ENCODE data around the gene KDM6B. TPM values are rescaled to one million over a fixed set of nuclear protein-coding genes. Genes with fewer than 3 reads are reported as not detected.
A peak's percentile ranks its signal among the peaks of the same experiment; 100 is the strongest.

KDM6B gene
- total RNA-seq, 4 donors from 2014 or later: 4.8 to 14.4 (median 10.4) TPM

GRCh38 chr17:7842380-7843256 lies 8.6 kb downstream of the KDM6B start:
- H3K4me1 ChIP-seq: peaks cover 26 to 35% of the 10 kb centered on the region in 2 donors
- DNase-seq: peak; percentile 73 to 76
- H3K27ac ChIP-seq: peak overlapping the region; percentile 95 to 98 (median 97)
- peak overlapping the region; percentile 63 to 77 (median 67) for H3K4me3 ChIP-seq (replicated peaks in 1 of 3)
- WGBS, 2 donors: 0% methylated on average over 37 to 43 of the region's 47 CpGs
- H3K27me3 ChIP-seq: no peaks in the 10 kb centered on the region
- H3K9me3 ChIP-seq: no peaks in the 10 kb centered on the region
- TF ChIP-seq CTCF (IDR thresholded peaks at IDR 0.05): no peak
- peak in 1 of 2 donors; percentile 22 for TF ChIP-seq POLR2A (IDR thresholded peaks at IDR 0.05)
- H3K36me3 ChIP-seq: peaks cover 22 to 24% of the 10 kb centered on the region in 2 donors
- intact Hi-C loops (cut with DNase I): loop anchor here (10.0 kb wide), 1 partner anchor 302 kb away; no protein-coding TSS in a partner anchor

- Histone ChIP-seq H3K36me3 (peaks cover 27 to 29% of the 10 kb centered on the region in 2 donors), H3K27ac (peak overlapping the region; percentile 95 to 98 (median 97)), H3K9me3 (no peaks in the 10 kb centered on the region), H3K27me3 (no peaks in the 10 kb centered on the region), H3K4me3 (replicated peaks in 1 of 3) (peak overlapping the region; percentile 63 to 77 (median 67)), H3K4me1 (peaks cover 22 to 30% of the 10 kb centered on the region in 2 donors)
- WGBS, 2 donors: 0% methylated on average over 7 to 8 of the region's 17 CpGs
- no peak for TF ChIP-seq CTCF (IDR thresholded peaks at IDR 0.05)
- TF ChIP-seq POLR2A (IDR thresholded peaks at IDR 0.05): no peak
- no peak for DNase-seq
- intact Hi-C loops (cut with DNase I): loop anchor here (10.0 kb wide), 1 partner anchor 302 kb away; no protein-coding TSS in a partner anchor
Observed at GRCh38 chr17:7843257-7843535, 9.2 kb downstream of the KDM6B start.

GRCh38 chr17:7843536-7844291 lies 9.7 kb downstream of the KDM6B start:
- Histone ChIP-seq H3K27ac (peak overlapping the region; percentile 95 to 98 (median 97)), H3K4me1 (peaks cover 22 to 27% of the 10 kb centered on the region in 2 donors), H3K27me3 (no peaks in the 10 kb centered on the region), H3K36me3 (peaks cover 33 to 34% of the 10 kb centered on the region in 2 donors), H3K9me3 (no peaks in the 10 kb centered on the region), H3K4me3 (replicated peaks in 1 of 3) (peak overlapping the region; percentile 63 to 77 (median 67))
- no peak for TF ChIP-seq CTCF (IDR thresholded peaks at IDR 0.05)
- TF ChIP-seq POLR2A (IDR thresholded peaks at IDR 0.05): peak in 1 of 2 donors; percentile 64
- peak; percentile 88 to 90 for DNase-seq
- intact Hi-C loops (cut with DNase I): loop anchor here (10.0 kb wide), 1 partner anchor 301 kb away; no protein-coding TSS in a partner anchor
- WGBS, 2 donors: 0 to 1% methylated on average over 44 to 47 of the region's 61 CpGs

- Histone ChIP-seq H3K4me3 (replicated peaks in 1 of 3) (peak overlapping the region; percentile 55 to 77 (median 67)), H3K27me3 (no peaks in the 10 kb centered on the region), H3K27ac (peak overlapping the region; percentile 95 to 98 (median 97)), H3K4me1 (peaks cover 22 to 25% of the 10 kb centered on the region in 2 donors), H3K36me3 (peaks cover 41% of the 10 kb centered on the region in 2 donors), H3K9me3 (no peaks in the 10 kb centered on the region)
- TF ChIP-seq CTCF (IDR thresholded peaks at IDR 0.05) (no peak), POLR2A (IDR thresholded peaks at IDR 0.05) (peak in 1 of 2 donors; percentile 94)
- peak; percentile 93 for DNase-seq
- WGBS, 2 donors: 0 to 1% methylated on average over 22 to 43 of the region's 71 CpGs
- intact Hi-C loops (cut with DNase I): loop anchor here (10.0 kb wide), 1 partner anchor 300 kb away; no protein-coding TSS in a partner anchor
Observed at GRCh38 chr17:7844292-7845154, 10.5 kb downstream of the KDM6B start.
